Measurements from ENCODE around the gene YEATS4. TPM values are rescaled to one million over a fixed set of nuclear protein-coding genes. Genes with fewer than 3 reads are reported as not detected.

Gene YEATS4
- total RNA-seq, 1 donor: 20.3 TPM

- H3K9me3 ChIP-seq (ENCODE audit: low read depth, low read length): no peaks in the 10 kb centered on the region
- no peaks in the 10 kb centered on the region for H3K36me3 ChIP-seq (ENCODE audit: insufficient read depth, low read length)
- no peak overlapping the region for H3K4me3 ChIP-seq (ENCODE audit: insufficient read depth, low read length)
- no peak for DNase-seq (ENCODE audit: insufficient read length, low spot score, missing footprints)
- H4K20me1 ChIP-seq (ENCODE audit: insufficient read depth, low read length): no peaks in the 10 kb centered on the region
- no peak overlapping the region for H2AFZ ChIP-seq (ENCODE audit: low read length)
- no peak overlapping the region for H3K27ac ChIP-seq (ENCODE audit: low read depth, low read length)
- H3K27me3 ChIP-seq (ENCODE audit: insufficient read depth, low read length): no peaks in the 10 kb centered on the region
- no peaks in the 10 kb centered on the region for H3K79me2 ChIP-seq (ENCODE audit: insufficient read depth, low read length)
- TF ChIP-seq, protein P1, sequence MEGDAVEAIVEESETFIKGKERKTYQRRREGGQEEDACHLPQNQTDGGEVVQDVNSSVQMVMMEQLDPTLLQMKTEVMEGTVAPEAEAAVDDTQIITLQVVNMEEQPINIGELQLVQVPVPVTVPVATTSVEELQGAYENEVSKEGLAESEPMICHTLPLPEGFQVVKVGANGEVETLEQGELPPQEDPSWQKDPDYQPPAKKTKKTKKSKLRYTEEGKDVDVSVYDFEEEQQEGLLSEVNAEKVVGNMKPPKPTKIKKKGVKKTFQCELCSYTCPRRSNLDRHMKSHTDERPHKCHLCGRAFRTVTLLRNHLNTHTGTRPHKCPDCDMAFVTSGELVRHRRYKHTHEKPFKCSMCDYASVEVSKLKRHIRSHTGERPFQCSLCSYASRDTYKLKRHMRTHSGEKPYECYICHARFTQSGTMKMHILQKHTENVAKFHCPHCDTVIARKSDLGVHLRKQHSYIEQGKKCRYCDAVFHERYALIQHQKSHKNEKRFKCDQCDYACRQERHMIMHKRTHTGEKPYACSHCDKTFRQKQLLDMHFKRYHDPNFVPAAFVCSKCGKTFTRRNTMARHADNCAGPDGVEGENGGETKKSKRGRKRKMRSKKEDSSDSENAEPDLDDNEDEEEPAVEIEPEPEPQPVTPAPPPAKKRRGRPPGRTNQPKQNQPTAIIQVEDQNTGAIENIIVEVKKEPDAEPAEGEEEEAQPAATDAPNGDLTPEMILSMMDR (IDR thresholded peaks at IDR 0.05; ENCODE audit: extremely low read depth, low read depth, low read length): no peak
- H3K4me2 ChIP-seq (ENCODE audit: insufficient read depth, low read length): no peak overlapping the region
- peaks cover 10% of the 10 kb centered on the region for H3K4me1 ChIP-seq (ENCODE audit: insufficient read depth, low read length)
Measured at GRCh38 chr12:69417231-69417630, 57.7 kb downstream of the YEATS4 start.

- Histone ChIP-seq H2AFZ (ENCODE audit: low read length) (no peak overlapping the region), H3K4me2 (ENCODE audit: insufficient read depth, low read length) (no peak overlapping the region), H3K27me3 (ENCODE audit: insufficient read depth, low read length) (no peaks in the 10 kb centered on the region), H3K36me3 (ENCODE audit: insufficient read depth, low read length) (no peaks in the 10 kb centered on the region), H3K9me3 (ENCODE audit: low read depth, low read length) (no peaks in the 10 kb centered on the region), H3K79me2 (ENCODE audit: insufficient read depth, low read length) (no peaks in the 10 kb centered on the region), H3K4me3 (ENCODE audit: insufficient read depth, low read length) (no peak overlapping the region), H4K20me1 (ENCODE audit: insufficient read depth, low read length) (no peaks in the 10 kb centered on the region), H3K4me1 (ENCODE audit: insufficient read depth, low read length) (peaks cover 10% of the 10 kb centered on the region), H3K27ac (ENCODE audit: low read depth, low read length) (no peak overlapping the region)
- no peak for DNase-seq (ENCODE audit: insufficient read length, low spot score, missing footprints)
- TF ChIP-seq, protein P1 (IDR thresholded peaks at IDR 0.05; ENCODE audit: extremely low read depth, low read depth, low read length): no peak
Measured at GRCh38 chr12:69417741-69418167, 58.2 kb downstream of the YEATS4 start.

GRCh38 chr12:69419701-69420100 is 60.2 kb downstream of the YEATS4 start:
- Histone ChIP-seq H3K4me3 (ENCODE audit: insufficient read depth, low read length) (no peak overlapping the region), H3K36me3 (ENCODE audit: insufficient read depth, low read length) (no peaks in the 10 kb centered on the region), H3K79me2 (ENCODE audit: insufficient read depth, low read length) (no peaks in the 10 kb centered on the region), H3K27me3 (ENCODE audit: insufficient read depth, low read length) (no peaks in the 10 kb centered on the region), H3K9me3 (ENCODE audit: low read depth, low read length) (no peaks in the 10 kb centered on the region), H3K4me2 (ENCODE audit: insufficient read depth, low read length) (no peak overlapping the region), H3K27ac (ENCODE audit: low read depth, low read length) (no peak overlapping the region), H2AFZ (ENCODE audit: low read length) (no peak overlapping the region), H4K20me1 (ENCODE audit: insufficient read depth, low read length) (no peaks in the 10 kb centered on the region), H3K4me1 (ENCODE audit: insufficient read depth, low read length) (peaks cover 10% of the 10 kb centered on the region)
- TF ChIP-seq, protein P1 (IDR thresholded peaks at IDR 0.05; ENCODE audit: extremely low read depth, low read depth, low read length): no peak
- DNase-seq (ENCODE audit: insufficient read length, low spot score, missing footprints): no peak

DNA sequence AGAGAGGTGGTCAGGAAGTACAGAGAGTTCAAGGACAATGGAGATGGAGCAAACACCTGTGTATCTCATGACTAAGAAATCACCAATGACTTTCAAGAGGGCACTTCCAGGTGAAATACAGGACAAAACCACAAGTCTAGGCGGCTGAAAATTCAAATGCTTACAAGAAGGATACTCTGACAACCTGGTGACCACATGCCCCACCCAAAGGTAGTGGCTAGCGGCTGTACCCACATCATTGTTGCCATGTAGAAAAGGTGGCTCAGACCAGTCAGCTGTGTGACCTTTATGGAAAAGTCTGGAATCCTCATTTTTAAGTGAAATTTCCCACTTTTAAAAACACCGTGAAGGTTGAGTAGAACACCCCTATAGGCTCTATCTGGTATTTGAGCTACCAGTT is 62.0 kb downstream of the YEATS4 start:
- Histone ChIP-seq H3K4me1 (ENCODE audit: insufficient read depth, low read length) (no peaks in the 10 kb centered on the region), H3K4me3 (ENCODE audit: insufficient read depth, low read length) (no peak overlapping the region), H3K4me2 (ENCODE audit: insufficient read depth, low read length) (no peak overlapping the region), H3K27me3 (ENCODE audit: insufficient read depth, low read length) (no peaks in the 10 kb centered on the region), H3K27ac (ENCODE audit: low read depth, low read length) (no peak overlapping the region), H4K20me1 (ENCODE audit: insufficient read depth, low read length) (no peaks in the 10 kb centered on the region), H3K79me2 (ENCODE audit: insufficient read depth, low read length) (no peaks in the 10 kb centered on the region), H3K9me3 (ENCODE audit: low read depth, low read length) (no peaks in the 10 kb centered on the region), H2AFZ (ENCODE audit: low read length) (no peak overlapping the region), H3K36me3 (ENCODE audit: insufficient read depth, low read length) (no peaks in the 10 kb centered on the region)
- no peak for DNase-seq (ENCODE audit: insufficient read length, low spot score, missing footprints)
- TF ChIP-seq, protein P1 (IDR thresholded peaks at IDR 0.05; ENCODE audit: extremely low read depth, low read depth, low read length): no peak
